Renal cortex interstitium (tissue), 15 donors: ENCODE results near the gene DNAL4. TPM values are rescaled to one million over a fixed set of nuclear protein-coding genes. Genes with fewer than 3 reads are reported as not detected.

ENCODE experiments used
- DNase-seq, 11 donors: peaks; one replicate each; pipeline ENCODE4 v3.0.0-alpha.2; 2013; ENCODE audit warnings: low read depth in 9 of 11, low spot score in 4 of 11; ENCODE audit errors: extremely low read depth in 1 of 11
- long read RNA-seq, 16 experiments: transcript quantifications; one replicate each; lab custom pipeline, GENCODE V29; 2026
- polyA plus RNA-seq, 3 donors: library from polyadenylated mRNA; unstranded; fragments of 120-200 nt; gene quantifications; one replicate each; pipeline ENCODE4 v1.2.1, GENCODE V29; 2013; ENCODE audit not compliant: insufficient read length in 3 of 3

DNAL4 gene
- polyA plus RNA-seq: 10 to 100 TPM; 32.7 to 39.7 (median 38.3) TPM
- long read RNA-seq, donor 1, transcript DNAL4-201 (4 exons, 1,504 nt): major isoform, 6 of 7 reads
- long read RNA-seq, donor 1, partial matches to known transcripts: 0 of 7 reads
- long read RNA-seq, donor 1, other reads (novel, unspliced or antisense): 0 of 7 reads
- long read RNA-seq, donor 2, transcript DNAL4-201 (4 exons, 1,504 nt): major isoform, 15 of 17 reads
- long read RNA-seq, donor 2, partial matches to known transcripts: 0 of 17 reads
- long read RNA-seq, donor 2, other reads (novel, unspliced or antisense): 0 of 17 reads
- long read RNA-seq, donor 3, transcript DNAL4-201 (4 exons, 1,504 nt): major isoform, 20 of 22 reads
- long read RNA-seq, donor 3, partial matches to known transcripts: 0 of 22 reads
- long read RNA-seq, donor 3, other reads (novel, unspliced or antisense): 0 of 22 reads
- long read RNA-seq, donor 4, transcript DNAL4-201 (4 exons, 1,504 nt): major isoform, 21 of 21 reads
- long read RNA-seq, donor 4, partial matches to known transcripts: 0 of 21 reads
- long read RNA-seq, donor 4, other reads (novel, unspliced or antisense): 0 of 21 reads
- long read RNA-seq, donor 5, transcript DNAL4-201 (4 exons, 1,504 nt): major isoform, 20 of 22 reads
- long read RNA-seq, donor 5, partial matches to known transcripts: 0 of 22 reads
- long read RNA-seq, donor 5, other reads (novel, unspliced or antisense): 0 of 22 reads
- long read RNA-seq, donor 6, transcript DNAL4-201 (4 exons, 1,504 nt): major isoform, 9 of 10 reads
- long read RNA-seq, donor 6, partial matches to known transcripts: 0 of 10 reads
- long read RNA-seq, donor 6, other reads (novel, unspliced or antisense): 0 of 10 reads
- long read RNA-seq, donor 7, transcript DNAL4-201 (4 exons, 1,504 nt): major isoform, 19 of 19 reads
- long read RNA-seq, donor 7, partial matches to known transcripts: 0 of 19 reads
- long read RNA-seq, donor 7, other reads (novel, unspliced or antisense): 0 of 19 reads
- long read RNA-seq, donor 8, transcript DNAL4-201 (4 exons, 1,504 nt): major isoform, 37 of 49 reads
- long read RNA-seq, donor 8, partial matches to known transcripts: 6 of 49 reads
- long read RNA-seq, donor 8, other reads (novel, unspliced or antisense): 5 of 49 reads
- long read RNA-seq, donor 9, transcript DNAL4-201 (4 exons, 1,504 nt): major isoform, 17 of 18 reads
- long read RNA-seq, donor 9, partial matches to known transcripts: 0 of 18 reads
- long read RNA-seq, donor 9, other reads (novel, unspliced or antisense): 0 of 18 reads
- long read RNA-seq, donor 10, transcript DNAL4-201 (4 exons, 1,504 nt): major isoform, 13 of 13 reads
- long read RNA-seq, donor 10, partial matches to known transcripts: 0 of 13 reads
- long read RNA-seq, donor 10, other reads (novel, unspliced or antisense): 0 of 13 reads
- long read RNA-seq, donor 11, transcript DNAL4-201 (4 exons, 1,504 nt): major isoform, 7 of 8 reads
- long read RNA-seq, donor 11, partial matches to known transcripts: 0 of 8 reads
- long read RNA-seq, donor 11, other reads (novel, unspliced or antisense): 0 of 8 reads
- long read RNA-seq, donor 12, partial matches to known transcripts: 0 of 4 reads
- long read RNA-seq, donor 12, other reads (novel, unspliced or antisense): 0 of 4 reads
- long read RNA-seq, donor 13, transcript DNAL4-201 (4 exons, 1,504 nt): major isoform, 32 of 38 reads
- long read RNA-seq, donor 13, partial matches to known transcripts: 6 of 38 reads
- long read RNA-seq, donor 13, other reads (novel, unspliced or antisense): 0 of 38 reads
- long read RNA-seq, donor 14, transcript DNAL4-201 (4 exons, 1,504 nt): major isoform, 19 of 20 reads
- long read RNA-seq, donor 14, partial matches to known transcripts: 0 of 20 reads
- long read RNA-seq, donor 14, other reads (novel, unspliced or antisense): 0 of 20 reads
- long read RNA-seq, donor 15, partial matches to known transcripts: 0 of 4 reads
- long read RNA-seq, donor 15, other reads (novel, unspliced or antisense): 0 of 4 reads
- long read RNA-seq, donor 16, transcript DNAL4-201 (4 exons, 1,504 nt): major isoform, 33 of 38 reads
- long read RNA-seq, donor 16, partial matches to known transcripts: 5 of 38 reads
- long read RNA-seq, donor 16, other reads (novel, unspliced or antisense): 0 of 38 reads

- peak; percentile 91 to 99 (median 95) for DNase-seq
These were observed at the start of gene DNAL4 for GRCh38 chr22:38793721-38794466. TSS of gene DNAL4 (minus strand) at chr22:38794143. CDS start at chr22:38782731, 11,412 bp downstream.

- peak; percentile 31 to 76 (median 70) for DNase-seq
These were observed 49.3 kb upstream of the DNAL4 start for GRCh38 chr22:38843201-38843656.

GRCh38 chr22:38842512-38843200 lies 48.7 kb upstream of the DNAL4 start:
- no peak for DNase-seq

GRCh38 chr22:38841635-38842034 lies 47.7 kb upstream of the DNAL4 start:
- no peak for DNase-seq

- no peak for DNase-seq
These were observed 47.3 kb upstream of the DNAL4 start for GRCh38 chr22:38841211-38841610.

GRCh38 chr22:38840129-38840528 lies 46.2 kb upstream of the DNAL4 start:
- DNase-seq: no peak

GRCh38 chr22:38839686-38840085 lies 45.7 kb upstream of the DNAL4 start:
- no peak for DNase-seq

GRCh38 chr22:38837414-38837928 lies 43.5 kb upstream of the DNAL4 start:
- DNase-seq: no peak

GRCh38 chr22:38835888-38836301 lies 42.0 kb upstream of the DNAL4 start:
- DNase-seq: no peak

- no peak for DNase-seq
These were observed 41.0 kb upstream of the DNAL4 start for GRCh38 chr22:38834991-38835390.

GRCh38 chr22:38834215-38834953 lies 40.4 kb upstream of the DNAL4 start:
- DNase-seq: no peak

GRCh38 chr22:38833061-38833460 lies 39.1 kb upstream of the DNAL4 start:
- no peak for DNase-seq

- no peak for DNase-seq
These were observed 38.3 kb upstream of the DNAL4 start for GRCh38 chr22:38832005-38832978.
